ENCODE results near the gene SLC8B1.

SLC8B1 gene

DNA sequence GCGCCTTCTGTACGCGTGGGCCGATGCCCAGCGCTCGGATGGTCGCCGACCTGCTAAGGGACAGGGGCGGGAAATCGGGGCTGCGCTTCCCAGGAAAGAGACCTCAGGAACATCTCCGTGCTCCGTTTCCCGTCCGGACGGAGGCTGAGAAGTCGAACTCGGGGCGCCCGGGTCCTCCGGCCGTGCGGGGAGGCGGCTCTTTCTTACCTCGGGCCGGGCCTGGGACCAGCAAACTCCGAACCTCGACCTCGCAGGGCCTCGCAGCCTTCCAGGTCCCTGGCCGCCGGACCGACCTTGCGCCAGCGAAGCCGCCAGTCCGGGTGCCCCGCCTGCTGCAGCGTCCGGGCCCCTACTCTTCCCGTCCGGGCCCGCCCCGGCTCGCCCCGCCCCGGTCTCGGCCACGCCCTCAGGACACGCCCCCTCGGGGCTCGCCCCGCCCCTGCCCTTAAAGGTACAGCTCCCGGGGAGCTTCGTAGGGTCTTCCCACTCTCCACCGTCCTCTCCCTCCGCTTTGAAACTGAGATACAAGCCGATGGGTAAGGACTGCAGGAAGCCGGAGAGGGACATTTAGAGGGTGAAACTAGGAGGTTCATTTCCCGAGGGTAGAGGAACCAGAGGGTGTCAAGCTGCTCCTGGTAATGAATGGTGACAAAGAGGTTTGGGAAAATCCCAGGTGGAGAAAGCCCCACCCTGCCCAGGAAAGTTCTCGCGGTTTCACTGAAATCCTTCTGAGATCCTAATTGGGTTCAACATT lies at the start of gene SLC8B1:
Gene SLC8B1, minus strand, starts transcription at position 324 of the 754 bp plus-strand sequence. CDS start 2,231 bp downstream, outside the sequence.
- in situ Hi-C loops (cut with HindIII; ENCODE audit: low sequenced_read_pairs) = loop anchor here (5.0 kb wide), 2 partner anchors 43 to 72 kb away; no protein-coding TSS in a partner anchor

DNA sequence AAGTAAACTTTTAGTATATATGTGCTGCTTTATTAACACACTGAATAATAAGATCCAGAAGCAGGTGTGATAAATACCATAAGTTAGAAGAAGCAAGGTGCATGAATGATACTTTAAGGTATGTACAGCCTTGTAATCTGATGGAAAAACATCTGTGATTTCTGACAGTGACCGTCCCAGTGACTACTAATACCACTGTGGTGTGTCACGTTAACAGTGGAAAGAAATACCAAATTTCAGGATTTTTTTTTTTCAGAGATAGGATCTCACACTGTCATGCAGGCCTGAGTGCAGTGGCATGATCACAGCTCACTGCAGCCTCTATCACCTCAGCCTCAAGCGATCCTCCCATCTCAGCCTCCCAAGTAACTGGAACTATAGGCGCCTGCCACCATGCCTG lies 47.3 kb upstream of the SLC8B1 start:
- in situ Hi-C loops (cut with HindIII; ENCODE audit: low sequenced_read_pairs) = no loop called here

DNA sequence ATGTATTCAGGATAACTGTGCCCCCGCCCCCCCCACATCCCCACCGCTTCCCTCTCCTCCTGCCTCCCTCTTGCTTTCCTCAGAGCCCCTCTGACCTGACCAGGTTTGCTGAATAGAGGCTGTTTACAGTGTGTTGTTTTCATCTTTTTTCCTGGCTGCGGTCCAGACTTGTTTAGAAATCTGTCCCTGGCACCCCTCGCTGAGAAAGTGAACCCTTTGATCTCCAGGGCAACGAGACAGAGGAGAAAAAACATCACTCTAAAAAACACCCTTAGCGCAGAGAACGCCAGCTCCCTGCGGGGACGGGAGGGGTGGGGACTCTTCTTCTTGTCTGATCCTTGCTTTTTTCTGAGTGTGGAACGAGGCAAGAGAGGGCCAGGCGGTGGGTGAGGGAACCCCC lies 46.3 kb upstream of the SLC8B1 start:
- in situ Hi-C loops (cut with HindIII; ENCODE audit: low sequenced_read_pairs) = no loop called here

DNA sequence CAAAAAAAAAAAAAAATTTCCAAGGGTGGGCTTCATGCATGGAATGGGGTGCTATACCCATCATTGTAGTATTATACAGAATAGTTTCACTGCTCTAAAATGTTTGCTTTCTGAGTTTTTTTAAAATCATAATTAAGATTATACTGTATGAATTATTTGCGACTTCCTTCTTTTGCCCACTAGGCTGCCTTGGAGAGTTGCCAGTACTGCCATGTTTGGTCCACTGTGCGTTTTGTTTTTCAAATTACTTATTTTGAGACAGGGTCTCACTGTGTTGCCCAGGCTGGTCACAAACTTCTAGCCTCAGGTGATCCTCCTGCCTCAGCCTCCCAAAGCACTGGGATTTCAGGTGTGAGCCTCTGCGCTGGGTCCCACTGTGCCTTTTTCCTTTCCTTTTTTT lies 43.4 kb upstream of the SLC8B1 start:
- in situ Hi-C loops (cut with HindIII; ENCODE audit: low sequenced_read_pairs) = no loop called here

DNA sequence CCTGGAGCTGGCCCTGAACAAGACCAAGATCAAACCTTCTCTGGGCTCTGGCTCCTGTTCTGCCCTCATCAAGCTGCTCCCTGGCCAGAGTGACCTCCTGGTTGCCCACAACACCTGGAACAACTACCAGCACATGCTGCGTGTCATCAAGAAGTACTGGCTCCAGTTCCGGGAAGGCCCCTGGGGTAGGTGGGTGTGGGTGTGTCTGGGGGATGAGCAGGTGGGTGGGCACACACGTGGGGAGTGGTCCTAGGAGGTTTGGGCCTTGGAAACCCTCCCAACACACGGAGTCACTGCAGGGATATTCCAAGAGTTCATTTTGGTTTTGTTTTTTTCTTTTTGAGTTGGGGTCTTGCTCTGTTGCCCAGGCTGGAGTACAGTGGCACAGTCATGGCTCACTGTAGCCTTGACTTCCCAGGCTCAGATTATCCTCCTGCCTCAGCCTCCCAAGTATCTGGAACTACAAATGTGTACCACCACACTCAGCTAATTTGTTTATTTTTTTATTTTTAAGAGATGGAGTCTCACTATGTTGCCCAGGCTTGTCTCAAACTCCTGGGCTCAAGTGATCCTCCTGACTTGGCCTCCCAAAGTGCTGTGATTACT lies 40.0 kb upstream of the SLC8B1 start:
- in situ Hi-C loops (cut with HindIII; ENCODE audit: low sequenced_read_pairs) = no loop called here

DNA sequence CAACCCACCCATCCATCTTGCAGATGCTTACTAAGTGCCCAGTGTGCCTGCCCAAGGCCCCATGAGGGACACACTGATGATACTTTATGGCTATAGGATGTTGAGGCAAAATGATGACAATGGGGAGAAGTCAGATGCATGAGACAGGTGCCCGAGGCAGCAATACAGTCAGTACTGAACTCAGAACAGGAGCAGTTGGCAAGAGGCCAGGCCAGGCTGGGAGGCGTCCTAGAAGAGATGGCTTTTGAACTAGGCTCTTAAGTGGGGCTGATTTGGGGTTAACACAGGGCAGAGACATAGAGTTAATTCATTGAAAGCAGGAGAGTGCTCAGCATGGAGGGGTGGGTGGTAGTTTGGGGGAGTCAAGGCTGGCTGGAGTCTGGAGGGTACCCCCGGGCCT lies 39.1 kb upstream of the SLC8B1 start:
- in situ Hi-C loops (cut with HindIII; ENCODE audit: low sequenced_read_pairs) = no loop called here

DNA sequence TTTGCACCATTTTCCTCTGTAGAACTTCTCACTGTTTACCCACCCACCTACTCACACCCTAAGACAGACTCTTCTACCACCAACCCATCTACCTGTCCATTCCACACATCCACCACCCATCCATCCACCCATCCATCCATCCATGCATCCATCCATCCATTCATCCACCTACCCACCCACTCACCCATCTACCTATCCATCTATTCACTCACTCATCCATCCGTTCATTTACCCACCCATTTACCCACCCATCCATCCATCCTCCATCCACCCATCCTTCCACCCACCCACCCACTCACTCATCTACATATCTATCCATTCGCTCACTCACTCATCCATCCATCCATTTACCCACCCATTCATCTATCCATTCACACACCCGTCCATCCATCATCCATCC lies 38.5 kb upstream of the SLC8B1 start:
- in situ Hi-C loops (cut with HindIII; ENCODE audit: low sequenced_read_pairs) = no loop called here

DNA sequence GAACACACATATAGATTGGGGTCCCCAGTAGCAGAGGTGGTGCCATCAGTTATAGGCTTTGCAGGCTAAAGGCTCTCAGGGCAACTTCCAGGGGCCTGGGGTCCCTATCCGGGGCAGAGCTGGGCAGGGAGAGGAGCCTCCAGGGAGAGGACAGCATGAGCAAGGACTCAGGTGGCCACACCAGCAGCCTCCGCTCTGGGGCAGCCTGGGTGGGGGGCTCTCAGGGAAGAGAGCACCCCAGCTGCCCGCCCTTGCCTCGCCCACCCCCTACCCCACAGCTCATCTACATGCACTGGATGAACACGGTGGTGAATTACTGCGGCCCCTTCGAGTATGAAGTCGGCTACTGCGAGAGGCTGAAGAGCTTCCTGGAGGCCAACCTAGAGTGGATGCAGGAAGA lies 37.5 kb upstream of the SLC8B1 start:
- in situ Hi-C loops (cut with HindIII; ENCODE audit: low sequenced_read_pairs) = no loop called here

DNA sequence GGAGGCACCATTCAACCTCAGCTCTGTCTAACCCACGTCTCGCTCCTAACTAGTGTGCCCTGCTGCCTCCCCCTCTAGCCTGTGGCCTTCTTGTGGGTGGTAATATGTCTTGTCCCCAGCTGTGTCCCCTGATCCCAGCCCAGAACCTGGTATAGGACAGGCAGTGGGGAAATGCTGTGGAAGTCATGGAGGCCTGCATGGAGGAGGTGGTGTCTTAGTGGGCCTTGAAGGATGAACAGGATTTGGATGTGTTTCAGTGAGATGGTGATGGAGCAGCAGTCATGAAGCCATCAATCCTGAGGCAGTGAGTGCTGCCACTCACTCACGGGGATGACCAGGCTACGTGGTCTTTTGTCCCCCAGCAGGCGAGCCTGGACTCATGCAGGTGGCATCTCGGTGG lies 36.9 kb upstream of the SLC8B1 start:
- in situ Hi-C loops (cut with HindIII; ENCODE audit: low sequenced_read_pairs) = no loop called here

DNA sequence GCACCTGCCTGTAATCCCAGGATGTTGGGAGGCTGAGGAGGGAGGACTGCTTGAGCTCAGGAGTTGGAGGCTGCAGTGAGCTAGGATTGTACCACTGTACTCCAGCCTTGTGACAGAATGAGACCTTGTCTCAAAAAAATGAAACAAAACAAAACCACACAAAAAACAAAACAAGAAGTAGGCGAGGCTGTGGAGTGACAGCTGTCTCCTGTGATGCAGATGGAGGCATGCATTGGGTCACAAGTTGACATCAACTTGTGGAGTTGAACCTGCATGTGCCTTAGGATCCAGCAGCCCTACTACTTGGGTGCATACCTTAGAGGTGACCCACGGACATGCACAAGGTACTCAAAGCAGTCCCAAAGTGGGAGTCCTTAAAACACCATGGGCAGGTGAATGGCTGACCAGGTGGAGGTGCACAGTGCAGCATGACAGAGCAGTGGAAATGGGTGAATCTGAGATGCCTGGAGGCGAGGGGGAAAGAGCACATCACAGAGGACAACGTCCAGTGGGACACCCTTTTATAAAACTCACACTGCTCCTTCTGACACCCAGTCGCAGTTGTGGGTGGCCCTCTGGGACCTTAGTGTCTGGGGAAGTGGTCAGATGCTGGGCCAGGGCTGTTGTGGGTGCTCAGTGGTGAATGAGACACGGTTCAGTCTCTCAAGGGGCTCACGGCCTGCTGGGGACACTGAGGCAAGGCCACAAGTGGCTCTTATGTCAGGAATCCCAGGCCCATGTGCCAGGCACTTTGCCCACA lies 36.2 kb upstream of the SLC8B1 start:
- in situ Hi-C loops (cut with HindIII; ENCODE audit: low sequenced_read_pairs) = no loop called here

DNA sequence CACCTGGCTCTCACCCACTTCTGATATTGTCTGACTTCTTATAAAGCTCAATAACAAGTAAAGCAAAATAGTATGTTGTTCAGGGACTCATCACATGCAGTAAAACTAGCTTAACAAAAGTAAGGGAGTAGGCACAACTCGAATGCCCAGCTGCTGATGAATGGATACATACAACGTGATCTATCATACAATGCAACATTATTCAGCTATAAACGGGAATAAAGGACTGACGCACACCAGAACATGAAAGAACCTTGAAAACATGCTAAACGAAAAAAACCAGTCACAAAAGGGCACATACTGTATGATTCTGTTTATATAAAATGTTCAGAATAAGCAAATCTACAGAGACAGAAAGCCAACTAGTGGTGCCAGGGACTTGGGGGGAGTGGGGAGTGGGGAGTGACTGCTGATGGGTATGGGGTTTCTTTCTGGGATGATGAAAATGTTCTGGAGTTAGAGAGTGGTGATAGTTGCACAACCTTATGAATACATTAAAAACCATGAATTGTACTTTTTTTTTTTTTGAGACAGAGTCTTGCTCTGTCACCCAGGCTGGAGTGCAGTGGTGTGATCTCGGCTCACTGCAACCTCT lies 34.6 kb upstream of the SLC8B1 start:
- in situ Hi-C loops (cut with HindIII; ENCODE audit: low sequenced_read_pairs) = no loop called here

DNA sequence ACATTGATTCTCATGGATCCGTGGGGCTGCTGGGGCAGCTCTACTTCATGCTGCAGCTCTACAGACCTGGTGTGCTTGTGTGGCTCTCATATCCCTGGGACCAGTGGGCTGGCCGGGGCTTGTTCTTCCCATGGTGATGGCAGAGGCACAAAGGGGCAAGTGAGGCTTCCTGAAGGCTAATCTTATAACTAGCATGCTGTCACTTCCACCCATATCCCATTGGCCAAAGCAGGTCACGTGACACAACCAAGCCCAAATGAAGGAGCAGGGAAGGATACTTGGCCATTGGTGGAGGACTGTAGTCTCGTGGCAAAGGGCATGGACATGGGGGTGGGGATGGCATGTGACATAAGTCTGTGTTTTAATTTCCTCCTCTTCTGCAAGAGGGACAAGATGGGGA lies 33.4 kb upstream of the SLC8B1 start:
- in situ Hi-C loops (cut with HindIII; ENCODE audit: low sequenced_read_pairs) = no loop called here

DNA sequence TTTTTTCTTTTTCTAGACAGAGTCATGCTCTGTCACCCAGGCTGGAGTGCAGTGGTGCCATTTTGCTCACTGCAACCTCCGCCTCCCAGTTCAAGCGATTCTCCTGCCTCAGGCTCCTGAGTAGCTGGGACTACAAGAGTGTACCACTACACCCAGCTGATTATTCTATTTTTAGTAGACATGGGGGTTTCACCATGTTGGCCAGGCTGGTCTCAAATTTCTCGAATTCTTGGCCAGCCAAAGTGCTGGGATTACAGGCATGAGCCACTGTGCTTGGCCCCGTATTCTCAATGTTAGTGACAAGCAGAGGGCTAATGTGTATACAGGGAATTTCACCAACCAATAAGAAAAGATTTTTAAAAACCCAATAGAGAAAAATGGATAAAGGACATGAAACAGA lies 31.9 kb upstream of the SLC8B1 start:
- in situ Hi-C loops (cut with HindIII; ENCODE audit: low sequenced_read_pairs) = no loop called here

DNA sequence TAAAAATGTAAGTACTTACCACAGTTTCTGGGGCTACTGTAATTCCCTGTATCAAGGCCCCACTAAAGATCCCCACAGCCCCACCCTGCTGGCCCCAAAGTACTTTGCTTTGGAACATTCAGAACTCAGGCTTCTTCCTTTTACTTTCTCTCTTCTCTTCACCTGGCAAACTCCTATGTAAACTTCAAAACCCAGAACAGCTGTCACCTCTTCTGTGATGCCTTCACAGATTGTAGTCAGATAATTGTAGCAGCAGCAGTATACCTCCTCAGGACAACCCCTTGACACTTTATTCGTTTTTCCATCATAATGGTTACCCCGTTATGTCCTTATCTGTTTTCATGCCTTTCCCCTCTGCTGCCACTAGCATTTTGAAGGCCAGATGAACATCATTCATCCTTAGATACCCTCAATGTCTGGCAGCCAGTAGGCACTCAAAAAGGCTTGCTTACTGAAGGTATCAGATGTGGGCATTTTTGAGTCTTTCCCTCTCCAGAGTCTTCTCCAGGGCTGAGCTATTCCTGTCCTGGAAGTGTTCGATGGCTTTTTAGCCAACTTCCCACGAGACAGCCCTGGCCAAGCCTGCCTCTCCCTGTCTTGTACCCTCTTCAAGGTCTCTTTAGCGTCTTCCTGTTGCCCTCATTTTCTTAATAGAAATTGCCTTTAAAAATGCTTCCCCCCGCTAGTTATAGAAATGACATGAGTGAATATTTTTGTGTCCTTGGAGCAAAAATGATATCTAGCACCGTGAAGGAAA lies 30.9 kb upstream of the SLC8B1 start:
- in situ Hi-C loops (cut with HindIII; ENCODE audit: low sequenced_read_pairs) = no loop called here

DNA sequence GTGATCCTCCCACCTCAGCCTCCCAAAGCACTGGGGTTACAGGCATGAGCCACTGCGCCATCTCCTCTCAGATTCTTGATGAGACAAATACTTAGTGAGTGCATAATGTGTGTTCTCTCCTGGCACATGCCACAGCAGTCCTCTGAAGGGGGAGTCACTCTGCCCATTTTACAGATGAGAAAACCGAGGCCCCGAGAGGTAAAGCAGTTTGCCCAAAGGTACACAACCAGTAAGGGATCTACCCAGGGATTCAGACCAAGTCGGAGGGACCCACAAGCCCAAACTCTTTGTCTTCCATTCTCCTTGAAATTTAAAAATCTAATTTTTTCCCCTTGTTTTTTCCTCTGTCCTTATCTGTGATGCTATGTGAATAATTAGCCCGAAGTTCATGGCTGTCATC lies 29.8 kb upstream of the SLC8B1 start:
- in situ Hi-C loops (cut with HindIII; ENCODE audit: low sequenced_read_pairs) = loop anchor here (5.0 kb wide), 1 partner anchor 43 kb away; no protein-coding TSS in a partner anchor

DNA sequence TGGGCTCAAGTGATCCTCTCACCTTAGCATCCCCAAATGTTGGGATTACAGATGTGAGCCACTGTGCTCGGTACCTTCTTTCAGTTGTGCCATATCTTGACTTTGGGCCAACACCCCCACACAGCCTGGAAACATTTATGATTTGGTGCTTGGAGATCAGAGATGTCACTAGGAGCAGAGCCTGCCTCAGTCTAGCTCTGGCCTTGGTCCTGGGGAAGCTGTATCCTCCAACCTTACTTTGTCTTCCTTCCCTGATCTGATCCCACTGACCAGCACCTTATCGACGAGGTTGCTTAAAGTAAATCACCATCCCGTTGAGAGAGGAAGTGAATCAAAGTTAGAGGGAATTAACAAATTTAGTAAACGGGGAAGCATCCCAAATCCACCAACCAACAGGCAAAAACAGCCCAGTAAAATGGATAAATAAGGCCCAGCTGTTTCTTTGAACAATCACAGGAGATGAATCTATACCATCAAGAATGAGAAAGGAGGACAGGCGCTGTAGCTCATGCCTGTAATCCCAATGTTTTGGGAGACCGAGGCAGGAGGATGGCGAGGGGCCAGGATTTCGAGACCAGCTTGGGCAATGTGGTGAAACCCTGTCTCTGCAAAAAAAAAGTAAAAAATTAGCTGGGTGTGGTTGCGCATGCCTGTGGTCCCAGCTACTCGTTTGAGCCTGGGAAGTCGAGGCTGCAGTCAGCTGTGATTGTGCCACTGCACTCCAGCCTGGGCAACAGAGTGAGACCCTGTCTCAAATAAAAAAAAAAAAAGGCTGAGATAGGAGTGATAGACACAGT lies 26.9 kb upstream of the SLC8B1 start:
- in situ Hi-C loops (cut with HindIII; ENCODE audit: low sequenced_read_pairs) = loop anchor here (5.0 kb wide), 1 partner anchor 46 kb away; no protein-coding TSS in a partner anchor

DNA sequence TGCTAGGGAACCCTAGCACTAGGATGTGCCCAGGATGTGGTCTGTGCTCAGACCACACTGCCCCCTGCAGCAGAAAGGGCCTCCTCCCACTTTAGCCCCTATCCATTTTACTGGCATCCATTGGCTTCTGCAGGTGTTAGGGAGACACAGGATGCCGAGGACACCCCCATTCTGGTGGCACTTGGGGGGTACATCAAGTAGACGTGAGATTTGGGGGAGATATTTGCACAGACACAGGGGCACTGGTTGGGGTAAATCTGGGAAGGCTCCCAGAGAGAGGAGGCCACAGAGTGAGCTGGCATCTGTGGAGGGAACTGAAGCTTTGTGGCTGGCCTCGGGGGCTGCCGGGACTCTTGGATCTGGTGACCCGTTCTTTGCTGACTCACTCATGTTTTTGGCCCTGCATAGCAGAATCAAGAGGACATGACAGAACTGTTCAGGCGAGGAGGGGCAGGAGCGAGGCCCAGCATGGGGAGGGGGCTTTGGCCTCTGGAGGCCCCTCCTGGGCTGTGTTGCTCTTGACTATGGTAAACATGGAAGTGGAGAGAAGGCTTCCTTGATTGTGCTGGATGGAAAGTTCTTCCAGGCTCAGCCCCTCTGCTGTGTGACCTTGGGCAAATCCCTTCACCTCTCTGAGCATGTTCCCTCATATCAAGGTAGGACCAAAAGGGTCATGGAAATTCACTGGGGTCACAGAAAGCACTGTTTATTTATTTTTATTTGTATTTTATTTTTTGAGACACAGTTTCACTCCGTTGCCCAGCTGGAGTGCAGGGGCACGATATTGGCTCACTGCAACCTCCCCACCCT lies 25.2 kb upstream of the SLC8B1 start:
- in situ Hi-C loops (cut with HindIII; ENCODE audit: low sequenced_read_pairs) = loop anchor here (5.0 kb wide), 1 partner anchor 47 kb away; no protein-coding TSS in a partner anchor

DNA sequence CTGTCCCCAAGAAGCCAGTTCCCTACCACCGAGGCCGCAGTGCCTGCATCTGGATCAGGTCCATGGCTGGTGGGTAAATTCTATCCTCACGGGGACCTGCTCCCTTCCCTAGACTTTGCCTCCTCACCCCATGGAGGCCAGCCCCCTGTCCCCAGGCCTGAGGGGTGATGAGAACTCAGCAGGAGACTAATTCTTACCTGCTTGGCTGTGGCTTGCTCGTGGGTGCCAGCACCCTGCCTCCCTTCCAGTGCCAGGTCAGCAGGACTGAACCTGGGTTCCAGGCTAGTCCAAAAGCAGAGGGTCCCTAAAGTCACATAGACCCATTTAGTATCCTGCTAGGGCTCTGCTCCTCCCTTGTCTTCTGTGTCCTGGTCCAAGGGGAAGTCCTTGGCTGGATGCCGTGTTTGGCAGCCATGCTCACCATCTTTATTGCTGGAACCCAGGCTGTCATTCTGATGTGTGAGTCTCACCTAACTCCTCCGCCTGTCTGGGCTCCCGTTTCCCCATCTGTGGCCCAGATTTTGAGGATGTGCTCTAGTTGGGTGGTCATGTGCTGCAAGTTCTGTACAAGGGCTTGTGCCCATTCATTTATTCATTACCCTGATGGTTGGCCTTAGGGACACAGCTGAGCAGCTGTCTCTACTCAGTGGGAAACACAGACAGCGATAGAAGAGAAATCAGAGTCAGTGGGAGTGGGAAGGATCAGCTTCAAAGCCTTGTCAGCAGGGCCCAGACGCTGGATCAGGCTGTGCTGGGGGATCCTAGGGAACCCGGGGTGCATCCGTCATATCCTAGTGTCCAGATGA lies 24.4 kb upstream of the SLC8B1 start:
- in situ Hi-C loops (cut with HindIII; ENCODE audit: low sequenced_read_pairs) = no loop called here

Measured in endothelial cell of hepatic sinusoid (primary cell).